Stimulated activated CD8-positive, alpha-beta memory T cell treated with anti-CD3 and anti-CD28 coated beads, Interleukin-12 subunit alpha, Interleukin-12 subunit beta, amount 100 ng/mL, for 24 hours (primary cell): ENCODE data around the gene MMAB.

ENCODE experiments used
- DNase-seq: peaks from one replicate; pipeline ENCODE4 v3.0.0-alpha.2; 2020; ENCODE audit errors: extremely low read depth

Gene MMAB

DNA sequence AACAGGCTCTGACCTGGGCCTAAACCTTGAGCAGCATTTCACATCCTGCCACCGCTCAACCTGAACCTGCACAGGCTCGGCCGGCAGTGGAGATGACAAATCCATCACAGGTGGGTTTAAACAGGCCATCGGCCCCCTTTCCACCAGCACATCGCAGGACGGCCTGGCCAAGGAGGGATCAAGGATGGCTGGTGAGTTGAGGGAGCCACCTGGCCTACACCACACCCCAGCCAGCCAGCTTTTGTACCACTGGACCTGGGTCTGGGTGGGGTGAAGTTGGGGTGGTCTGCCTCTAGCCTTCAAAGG is 14.2 kb downstream of the MMAB start:
- no peak for DNase-seq

DNA sequence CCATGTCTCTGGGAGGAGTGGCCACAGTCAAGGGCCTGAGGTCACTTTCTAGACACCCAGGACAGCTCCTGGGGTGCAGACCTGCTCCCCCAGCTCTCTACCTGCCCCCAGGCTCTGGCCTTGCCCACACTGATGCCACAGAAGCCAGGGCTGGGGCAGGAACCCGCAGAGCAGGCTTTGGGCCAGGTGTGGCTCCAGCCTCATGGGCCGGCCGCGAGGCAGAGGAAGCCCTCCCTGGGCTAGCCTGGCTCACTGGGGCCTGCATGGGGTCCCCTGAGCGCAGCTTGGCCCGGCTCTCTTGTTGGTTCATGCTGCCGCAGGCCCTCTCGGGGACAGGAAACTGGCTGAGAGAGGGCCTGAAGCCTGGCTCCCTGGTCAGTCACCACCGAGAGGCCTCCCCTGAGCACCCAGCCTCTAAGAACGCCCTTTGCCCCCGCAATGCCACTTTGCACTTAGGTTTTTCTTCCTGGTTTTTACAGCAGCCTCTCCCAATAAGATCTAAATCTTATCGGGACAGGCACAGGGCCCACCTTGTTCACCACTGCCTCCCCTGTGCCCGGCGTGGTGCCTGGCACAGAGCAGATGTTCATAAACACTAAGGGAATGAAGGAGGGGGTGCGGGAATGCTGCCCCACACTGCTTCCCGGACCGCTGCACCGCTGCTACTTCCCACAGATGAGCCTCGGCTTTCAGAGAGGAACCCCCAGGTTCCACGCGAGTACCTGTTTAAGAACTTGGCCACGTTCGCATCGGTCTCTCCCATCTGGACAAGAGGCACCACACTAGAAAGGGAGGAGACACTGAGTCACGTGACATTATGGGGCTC is 14.7 kb downstream of the MMAB start:
- DNase-seq = no peak

GRCh38 chr12:109557805-109558204 is 15.5 kb downstream of the MMAB start:
- no peak for DNase-seq

- no peak for DNase-seq
Measured at GRCh38 chr12:109557200-109557599, 16.1 kb downstream of the MMAB start.

DNA sequence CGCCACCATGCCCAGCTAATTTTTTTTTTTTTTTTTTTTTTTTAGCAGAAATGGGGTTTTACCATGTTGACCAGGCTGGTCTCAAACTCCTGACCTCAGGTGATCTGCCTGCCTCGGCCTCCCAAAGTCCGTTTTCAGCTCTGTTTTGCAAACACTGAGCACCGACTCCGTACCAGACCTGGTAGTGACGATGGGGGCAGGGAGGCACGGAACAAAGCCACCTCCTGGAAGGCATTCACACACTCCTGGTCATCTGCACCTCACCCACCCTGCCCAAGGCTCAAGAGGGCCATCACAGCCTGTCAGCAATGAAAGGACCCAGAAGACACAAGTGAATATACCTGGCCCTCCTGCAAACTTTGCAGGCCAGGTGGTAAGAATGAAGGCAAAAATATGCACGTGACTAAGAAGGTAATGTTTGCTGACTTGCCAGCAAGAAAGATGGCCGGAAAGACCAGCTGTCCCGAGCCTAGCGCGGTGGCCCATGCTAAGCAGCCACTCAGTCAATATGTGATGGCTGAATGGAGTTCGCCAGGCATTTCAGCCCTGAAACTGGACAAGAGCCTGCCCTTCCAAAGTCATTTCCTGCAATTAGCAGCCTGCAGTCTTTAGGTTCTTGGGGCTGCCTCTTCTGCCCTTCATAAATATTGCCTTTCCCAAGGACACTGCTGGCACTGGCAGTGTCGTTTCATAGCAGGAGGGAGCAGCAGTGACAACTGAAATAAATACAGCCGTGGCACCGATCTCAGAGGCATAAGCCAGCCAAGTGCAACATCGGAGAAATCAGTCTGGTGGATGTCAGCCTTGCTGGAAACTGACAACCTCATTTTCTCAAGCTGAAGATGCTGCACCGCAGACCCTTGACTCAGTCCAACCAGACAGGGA is 17.6 kb downstream of the MMAB start:
- no peak for DNase-seq

DNA sequence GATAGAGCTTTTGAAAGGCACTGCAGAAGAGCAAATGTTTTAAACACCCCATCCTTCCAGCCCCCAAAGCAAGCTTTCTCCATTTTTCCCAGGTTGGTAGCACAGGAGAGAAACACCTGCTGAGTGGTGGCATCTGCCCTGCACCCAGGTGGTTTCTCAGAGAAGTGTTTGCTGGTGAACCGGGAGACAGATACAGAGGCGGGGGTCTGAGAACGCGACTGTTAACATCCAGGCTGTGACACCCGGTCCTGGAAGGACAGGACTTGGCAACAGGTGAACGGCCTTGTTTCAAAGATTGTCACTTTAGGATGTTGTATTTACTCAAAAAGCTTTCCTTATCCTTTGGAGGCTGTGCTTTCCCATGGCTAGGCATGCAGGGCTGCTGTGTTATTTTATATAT is 18.5 kb downstream of the MMAB start:
- no peak for DNase-seq

DNA sequence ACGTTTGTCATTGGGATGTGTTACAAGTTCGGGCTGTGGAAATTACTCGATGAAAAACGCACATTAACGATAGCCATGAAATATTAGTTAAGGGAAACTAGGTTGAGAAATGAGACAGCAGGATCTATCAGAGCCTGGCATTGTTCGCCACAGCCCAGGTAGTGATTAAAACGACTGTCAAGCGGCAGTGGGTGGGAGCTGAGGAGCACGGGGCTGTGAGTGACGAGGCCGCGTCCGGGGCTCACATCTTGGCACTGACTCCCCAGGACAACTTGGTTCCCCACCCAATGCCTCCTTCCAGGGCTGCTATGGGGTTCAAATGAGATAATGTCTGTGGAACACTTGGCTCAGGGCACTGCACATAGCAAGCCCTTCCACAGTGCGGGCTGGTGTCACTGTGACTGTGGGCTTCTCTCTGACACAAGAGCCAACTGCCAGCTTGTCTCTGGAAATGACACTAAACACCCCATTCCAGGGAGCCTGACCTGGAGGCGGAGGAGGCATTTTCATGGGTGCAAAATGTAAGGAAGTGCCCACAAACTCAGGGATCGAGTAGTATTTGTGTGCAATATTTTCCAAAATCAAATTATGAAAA is 19.3 kb downstream of the MMAB start:
- no peak for DNase-seq

DNA sequence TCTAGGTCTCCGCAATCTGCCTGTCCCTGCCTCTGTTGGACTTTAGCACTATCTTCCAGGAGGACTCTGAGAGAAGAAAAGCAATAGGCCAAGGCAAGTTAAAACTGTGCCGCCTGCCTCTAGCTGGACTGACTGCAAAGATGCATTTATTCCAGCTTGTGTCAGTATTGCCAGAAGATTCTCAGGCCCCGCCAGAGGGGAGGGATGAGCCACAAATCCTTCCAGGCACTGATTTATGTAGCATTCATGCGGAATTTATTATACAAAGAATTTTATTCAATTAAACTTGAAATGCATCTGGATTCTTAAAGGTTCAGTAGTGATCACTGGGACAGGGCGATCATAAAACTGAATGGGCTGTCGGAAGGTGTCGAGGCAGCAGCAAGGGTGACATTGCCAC is 19.8 kb downstream of the MMAB start:
- DNase-seq = no peak

DNA sequence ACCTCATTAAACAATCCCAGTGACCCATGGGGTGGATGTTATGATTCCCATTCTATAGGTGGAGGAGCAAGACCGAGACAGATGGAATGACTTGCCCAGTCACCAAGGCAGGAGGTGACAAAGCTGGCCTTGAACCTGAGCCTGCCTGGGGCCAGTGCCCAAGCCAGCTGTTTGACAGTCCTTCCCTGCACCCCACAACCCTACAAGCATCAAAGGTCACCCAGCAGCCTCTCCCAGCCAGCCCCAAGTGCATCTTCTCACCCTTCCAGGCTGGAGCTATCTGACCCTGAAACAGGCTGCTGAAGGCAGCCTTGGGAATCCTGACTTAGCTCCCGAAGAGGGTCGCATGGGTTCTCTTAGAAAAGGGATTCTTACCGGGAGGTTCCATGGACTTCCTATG is 20.3 kb downstream of the MMAB start:
- no peak for DNase-seq

DNA sequence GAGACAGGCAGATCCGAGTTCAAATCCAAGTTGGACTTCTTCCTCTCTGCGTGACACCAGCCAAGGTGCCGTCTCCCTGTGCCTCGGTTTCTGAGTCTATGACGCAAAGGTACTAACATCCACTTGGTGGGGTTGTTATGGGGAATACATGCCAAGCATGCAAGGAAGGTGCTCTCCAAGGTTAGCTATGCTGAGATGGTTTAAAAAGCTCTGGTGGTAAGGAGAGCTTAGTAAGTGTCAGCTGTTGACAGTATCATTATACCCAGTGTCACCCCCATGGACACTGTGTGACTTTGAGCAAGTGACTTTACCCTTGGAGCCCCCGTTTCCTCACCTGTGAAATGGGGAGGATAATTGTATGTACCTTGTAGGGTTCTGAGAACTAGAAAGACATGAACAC is 22.2 kb downstream of the MMAB start:
- DNase-seq = no peak

- no peak for DNase-seq
Measured at GRCh38 chr12:109550281-109550680, 23.0 kb downstream of the MMAB start.

DNA sequence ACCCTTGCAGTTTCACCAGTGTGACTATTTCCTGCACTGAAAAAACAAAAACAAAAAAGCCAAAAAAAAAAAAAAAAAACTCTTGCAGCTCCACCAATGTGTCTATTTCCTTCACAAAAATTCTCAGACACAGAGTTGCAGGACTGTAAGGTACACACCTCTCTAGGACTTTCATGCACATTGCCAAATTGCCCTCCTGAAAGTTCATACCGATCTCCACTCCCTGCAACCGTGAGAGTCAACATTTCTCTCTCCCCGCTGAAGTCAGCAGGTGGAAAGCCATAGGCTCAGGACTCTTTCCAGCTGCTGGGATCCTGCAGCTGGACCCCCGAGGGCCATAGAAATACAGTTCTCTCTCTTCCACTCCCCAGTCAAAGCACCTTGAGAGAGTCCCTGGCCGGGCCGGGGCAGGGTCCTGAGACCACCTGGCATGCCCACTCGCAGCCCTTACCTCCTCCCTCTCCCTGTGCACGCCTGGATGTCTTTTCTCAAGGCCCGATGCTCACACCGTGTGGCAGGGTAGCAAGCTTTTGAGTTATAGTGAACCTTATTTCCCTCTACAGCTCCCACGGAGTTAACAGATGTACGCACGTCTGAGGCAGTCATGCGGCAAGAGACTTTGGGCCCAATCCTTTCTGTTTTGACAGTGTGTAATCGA is 23.6 kb downstream of the MMAB start:
- no peak for DNase-seq

DNA sequence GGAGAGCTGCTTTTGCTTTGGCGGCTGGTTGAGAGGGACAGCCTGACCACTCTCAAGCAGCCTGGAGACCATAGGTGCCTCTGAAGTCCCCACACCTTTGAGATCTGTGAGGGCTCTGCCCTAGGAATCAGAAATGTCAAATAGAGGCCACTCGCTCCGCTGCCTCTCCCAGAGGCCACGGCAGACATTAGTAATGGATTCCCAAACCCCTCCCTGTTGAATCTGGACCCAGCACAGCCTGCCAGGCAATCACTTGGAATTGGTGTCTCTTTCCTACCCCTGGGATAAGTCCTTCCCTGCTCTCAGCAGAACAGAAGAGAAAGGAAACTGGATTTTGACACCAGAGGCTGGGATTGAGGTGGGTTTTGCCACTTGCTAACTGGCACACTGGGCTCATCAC is 25.0 kb downstream of the MMAB start:
- DNase-seq = no peak

DNA sequence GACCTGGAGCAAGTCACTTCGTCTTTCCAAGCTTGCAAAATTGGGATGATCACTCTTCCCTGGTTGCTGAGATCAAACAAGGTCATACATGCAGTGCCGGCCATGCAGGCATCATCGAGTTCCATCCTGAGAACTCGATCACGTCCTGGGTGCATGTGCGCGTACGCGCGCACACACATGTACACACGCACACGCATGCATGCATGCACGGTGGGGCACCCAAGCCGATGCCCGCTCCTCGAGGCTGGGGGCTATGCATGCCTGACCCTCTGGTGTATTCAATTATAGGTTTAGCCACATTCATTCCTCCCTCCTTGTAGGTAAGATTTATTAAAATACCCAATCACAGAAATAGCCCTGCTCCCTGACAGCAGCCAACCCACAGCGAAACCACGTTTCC is 26.0 kb downstream of the MMAB start:
- DNase-seq = no peak

DNA sequence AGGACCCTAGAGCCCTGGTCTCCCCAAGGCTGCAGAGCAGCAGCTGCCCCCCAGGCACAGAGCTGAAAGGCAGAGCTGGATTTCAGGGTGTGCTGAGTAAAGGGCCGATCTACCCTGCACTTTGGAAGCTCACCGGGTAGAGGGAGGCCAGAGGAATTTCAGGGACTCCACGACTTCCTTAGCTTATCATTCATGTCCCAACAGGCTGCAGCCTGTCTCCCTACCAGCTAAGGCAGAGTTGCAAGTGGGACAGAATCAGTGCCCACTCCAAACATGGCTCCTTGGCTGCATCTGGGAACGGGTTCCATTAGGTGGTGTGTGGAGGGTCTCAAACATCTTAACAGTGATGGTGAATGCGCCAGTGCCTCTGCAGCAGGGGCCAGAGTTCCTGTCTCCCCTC is 27.5 kb downstream of the MMAB start:
- no peak for DNase-seq

GRCh38 chr12:109544955-109545531 is 28.3 kb downstream of the MMAB start:
- no peak for DNase-seq

- DNase-seq = no peak
Measured at GRCh38 chr12:109542876-109543275, 30.4 kb downstream of the MMAB start.

GRCh38 chr12:109542014-109542413 is 31.3 kb downstream of the MMAB start:
- no peak for DNase-seq

DNA sequence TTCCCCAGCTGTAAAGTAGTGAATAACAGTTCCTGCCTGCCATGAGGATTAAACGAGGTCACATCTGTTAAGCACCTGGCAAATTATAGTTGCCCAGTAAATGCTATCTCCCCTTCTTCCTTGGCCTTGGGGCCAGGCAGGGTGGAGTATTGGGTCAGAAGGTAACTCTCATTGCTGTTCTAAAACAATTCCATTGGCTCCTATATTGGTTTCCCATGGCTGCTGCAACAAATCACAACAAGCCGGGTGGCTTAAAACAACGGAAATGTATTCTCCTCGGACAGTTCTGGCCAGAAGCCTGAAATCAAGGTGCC is 31.9 kb downstream of the MMAB start:
- no peak for DNase-seq

DNA sequence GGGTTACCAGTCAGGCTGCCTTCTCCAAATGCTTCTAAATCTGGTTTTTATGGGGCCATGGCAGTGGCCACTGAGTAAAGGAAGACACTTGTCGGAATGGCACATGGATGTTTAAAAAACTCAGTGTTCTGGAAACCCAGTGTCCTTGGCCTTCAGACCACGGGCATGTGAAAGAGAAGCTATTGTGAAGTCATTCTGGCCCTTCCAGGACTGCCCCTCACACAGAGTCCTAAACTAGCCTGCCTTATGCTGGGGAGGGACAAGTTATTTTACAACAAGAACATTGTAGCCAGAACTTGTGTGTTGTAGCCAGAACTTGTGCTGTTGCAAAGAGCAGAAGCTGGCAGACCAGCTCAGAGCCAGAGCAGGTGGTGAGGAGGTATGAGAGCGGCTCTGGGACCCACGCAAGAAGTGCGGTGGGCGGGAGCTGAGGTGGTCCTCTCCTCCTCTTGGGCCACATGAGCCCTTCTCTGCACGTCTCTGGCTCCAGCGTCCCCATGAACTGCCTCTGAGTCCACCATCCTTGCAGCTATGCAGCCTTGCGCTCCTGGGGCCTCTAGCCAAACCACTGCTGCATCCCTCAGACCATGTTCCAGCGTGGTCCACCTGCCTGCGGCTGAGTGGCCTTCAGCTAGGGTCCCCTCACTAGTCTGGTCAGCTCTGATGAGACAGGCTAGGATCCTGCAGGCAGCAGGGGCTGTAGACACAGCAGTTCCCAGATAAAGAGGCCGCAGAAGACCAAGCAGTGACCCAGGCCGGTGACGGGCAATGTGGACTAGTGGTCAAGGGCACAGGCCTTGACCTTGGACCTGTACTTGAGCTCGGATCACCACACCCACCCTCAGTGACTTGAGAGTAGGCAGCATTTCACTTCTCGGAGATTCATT is 32.5 kb downstream of the MMAB start:
- no peak for DNase-seq

GRCh38 chr12:109539508-109539907 is 33.8 kb downstream of the MMAB start:
- no peak for DNase-seq
